IgD-negative memory B cell (primary cell): ENCODE results near the gene NR1H3. TPM values are rescaled to one million over a fixed set of nuclear protein-coding genes. Genes with fewer than 3 reads are reported as not detected.

Experiments
- polyA plus RNA-seq: library from polyadenylated mRNA; unstranded; fragments of 300-500 nt; fragmentation: Illumina TruSeq; gene quantifications from one replicate; pipeline ENCODE4 v1.2.3, GENCODE V29; 2021

NR1H3 gene
- polyA plus RNA-seq, 1 donor from 2014 or later = 9.4 TPM

Other genes starting within 250 kb of the NR1H3 start
- 98.6 TPM for gene ARFGAP2, start 81.1 kb upstream of the NR1H3 start, polyA plus RNA-seq
- gene PACSIN3, start 71.6 kb upstream of the NR1H3 start, polyA plus RNA-seq = not detected
- gene DDB2, start 43.0 kb upstream of the NR1H3 start, polyA plus RNA-seq = 30.6 TPM
- 4.2 TPM for gene ACP2, start 9.2 kb upstream of the NR1H3 start, polyA plus RNA-seq
- gene MADD, start 12.1 kb downstream of the NR1H3 start, polyA plus RNA-seq = 17.5 TPM
- not detected for gene MYBPC3, start 94.7 kb downstream of the NR1H3 start, polyA plus RNA-seq
- 67.7 TPM for gene SPI1, start 120.6 kb downstream of the NR1H3 start, polyA plus RNA-seq
- gene SLC39A13, start 150.6 kb downstream of the NR1H3 start, polyA plus RNA-seq = 15.5 TPM
- 101 TPM for gene PSMC3, start 168.4 kb downstream of the NR1H3 start, polyA plus RNA-seq
- gene RAPSN, start 191.1 kb downstream of the NR1H3 start, polyA plus RNA-seq = 0.15 TPM